ENCODE data around the gene VAPB.

The VAPB gene

GRCh38 chr20:58377766-58378401, 11.1 kb upstream of the VAPB start:
- in situ Hi-C loops (cut with MboI; ENCODE audit: low sequenced_read_pairs), result no loop called here

GRCh38 chr20:58378704-58379103, 10.3 kb upstream of the VAPB start:
- in situ Hi-C loops (cut with MboI; ENCODE audit: low sequenced_read_pairs), result no loop called here

- in situ Hi-C loops (cut with MboI; ENCODE audit: low sequenced_read_pairs), result no loop called here
Measured at GRCh38 chr20:58381627-58382026, 7.4 kb upstream of the VAPB start.

- in situ Hi-C loops (cut with MboI; ENCODE audit: low sequenced_read_pairs), result no loop called here
Measured at GRCh38 chr20:58382096-58382495, 6.9 kb upstream of the VAPB start.

GRCh38 chr20:58384821-58385220, 4.2 kb upstream of the VAPB start:
- in situ Hi-C loops (cut with MboI; ENCODE audit: low sequenced_read_pairs), result no loop called here

- in situ Hi-C loops (cut with MboI; ENCODE audit: low sequenced_read_pairs), result no loop called here
Measured at GRCh38 chr20:58388028-58388601, 914 bp upstream of the VAPB start.

- in situ Hi-C loops (cut with MboI; ENCODE audit: low sequenced_read_pairs), result no loop called here
Measured at GRCh38 chr20:58389324-58389967, 417 bp downstream of the VAPB start.

- in situ Hi-C loops (cut with MboI; ENCODE audit: low sequenced_read_pairs), result no loop called here
Measured at GRCh38 chr20:58389968-58390658, 1.1 kb downstream of the VAPB start.

- in situ Hi-C loops (cut with MboI; ENCODE audit: low sequenced_read_pairs), result no loop called here
Measured at GRCh38 chr20:58390659-58391035, 1.6 kb downstream of the VAPB start.

- in situ Hi-C loops (cut with MboI; ENCODE audit: low sequenced_read_pairs), result no loop called here
Measured at GRCh38 chr20:58392286-58392685, 3.3 kb downstream of the VAPB start.

GRCh38 chr20:58393299-58393698, 4.3 kb downstream of the VAPB start:
- in situ Hi-C loops (cut with MboI; ENCODE audit: low sequenced_read_pairs), result no loop called here

GRCh38 chr20:58394801-58395200, 5.8 kb downstream of the VAPB start:
- in situ Hi-C loops (cut with MboI; ENCODE audit: low sequenced_read_pairs), result no loop called here

- in situ Hi-C loops (cut with MboI; ENCODE audit: low sequenced_read_pairs), result no loop called here
Measured at GRCh38 chr20:58395604-58396003, 6.6 kb downstream of the VAPB start.

GRCh38 chr20:58397429-58397828, 8.4 kb downstream of the VAPB start:
- in situ Hi-C loops (cut with MboI; ENCODE audit: low sequenced_read_pairs), result no loop called here

GRCh38 chr20:58398254-58398653, 9.2 kb downstream of the VAPB start:
- in situ Hi-C loops (cut with MboI; ENCODE audit: low sequenced_read_pairs), result no loop called here

- in situ Hi-C loops (cut with MboI; ENCODE audit: low sequenced_read_pairs), result no loop called here
Measured at GRCh38 chr20:58399926-58400325, 10.9 kb downstream of the VAPB start.

GRCh38 chr20:58401162-58401561, 12.1 kb downstream of the VAPB start:
- in situ Hi-C loops (cut with MboI; ENCODE audit: low sequenced_read_pairs), result no loop called here

- in situ Hi-C loops (cut with MboI; ENCODE audit: low sequenced_read_pairs), result no loop called here
Measured at GRCh38 chr20:58402305-58402704, 13.3 kb downstream of the VAPB start.

GRCh38 chr20:58402827-58403226, 13.8 kb downstream of the VAPB start:
- in situ Hi-C loops (cut with MboI; ENCODE audit: low sequenced_read_pairs), result no loop called here

- in situ Hi-C loops (cut with MboI; ENCODE audit: low sequenced_read_pairs), result no loop called here
Measured at GRCh38 chr20:58403272-58403671, 14.2 kb downstream of the VAPB start.

- in situ Hi-C loops (cut with MboI; ENCODE audit: low sequenced_read_pairs), result no loop called here
Measured at GRCh38 chr20:58405504-58406291, 16.7 kb downstream of the VAPB start.
